ENCODE results near the gene PLEKHM1.
"Not testable (repeated sequence)": the region's sequence is repeated elsewhere in the genome, so short reads cannot be mapped to it uniquely, and the experiment has no call there.

Gene PLEKHM1

DNA sequence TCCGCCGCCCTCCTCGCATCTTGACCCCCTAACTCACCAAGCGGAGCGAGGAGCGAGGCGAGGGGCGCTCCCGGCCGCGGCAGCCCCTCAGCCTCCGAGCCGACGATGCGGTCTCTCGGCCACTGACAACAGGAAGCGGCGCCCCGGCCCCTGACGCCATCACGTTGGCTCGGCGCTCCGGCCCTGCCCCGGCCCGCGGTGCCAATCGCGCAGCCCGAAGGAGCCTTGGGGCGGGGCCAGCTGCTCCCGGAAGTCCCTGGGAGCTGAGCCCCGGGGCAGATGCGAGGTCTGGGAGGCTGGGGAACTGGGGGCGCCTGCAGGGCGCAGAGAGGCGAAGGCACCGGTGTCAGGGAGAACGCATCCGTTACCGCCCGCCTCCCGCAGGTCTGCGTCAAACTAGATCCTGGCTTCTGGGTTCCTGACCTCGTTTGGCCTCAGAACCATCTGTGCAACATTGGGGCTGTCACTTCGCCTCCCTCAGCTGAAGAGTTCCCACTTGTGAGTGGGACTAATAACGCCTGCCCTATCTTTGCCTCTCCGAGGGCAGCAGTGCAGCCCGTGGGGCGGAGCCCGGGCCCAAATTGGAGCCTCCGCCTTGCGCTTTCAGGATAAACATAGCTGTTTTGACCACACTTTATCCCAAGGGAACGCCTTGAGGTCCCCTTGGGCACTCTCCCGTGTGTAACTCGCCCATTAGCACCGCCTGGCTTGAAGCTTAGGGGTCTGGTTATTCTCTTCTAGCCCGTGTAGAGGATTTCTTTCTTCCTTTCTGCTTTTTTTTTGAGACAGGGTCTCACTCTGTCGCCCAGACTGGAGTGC lies at the start of gene PLEKHM1:
Gene PLEKHM1, minus strand, starts transcription at position 107 of the 819 bp plus-strand sequence. CDS start 8,237 bp downstream, outside the sequence.
- peak; percentile 35 to 72 for DNase-seq (ENCODE audit: extremely low read depth in 1 of 2, low read depth in 1 of 2)

DNA sequence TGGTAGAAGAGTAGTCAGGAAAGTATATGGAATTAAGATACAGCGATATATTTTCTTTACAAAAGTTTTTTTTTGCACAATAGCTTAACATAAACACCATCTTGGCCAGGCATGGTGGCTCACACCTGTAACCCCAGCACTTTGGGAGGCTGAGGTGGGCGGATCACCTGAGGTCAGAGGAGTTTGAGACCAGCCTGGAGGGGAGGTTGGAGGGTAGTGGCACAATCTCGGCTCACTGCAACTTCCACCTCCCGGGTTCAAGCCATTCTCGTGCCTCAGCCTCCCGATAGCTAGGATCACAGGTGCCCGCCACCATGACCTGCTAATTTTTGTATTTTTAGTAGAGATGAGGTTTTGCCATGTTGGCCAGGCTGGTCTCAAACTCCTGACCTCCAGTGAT lies 47.6 kb upstream of the PLEKHM1 start:
- not testable (repeated sequence) for DNase-seq (ENCODE audit: extremely low read depth in 1 of 2, low read depth in 1 of 2)

DNA sequence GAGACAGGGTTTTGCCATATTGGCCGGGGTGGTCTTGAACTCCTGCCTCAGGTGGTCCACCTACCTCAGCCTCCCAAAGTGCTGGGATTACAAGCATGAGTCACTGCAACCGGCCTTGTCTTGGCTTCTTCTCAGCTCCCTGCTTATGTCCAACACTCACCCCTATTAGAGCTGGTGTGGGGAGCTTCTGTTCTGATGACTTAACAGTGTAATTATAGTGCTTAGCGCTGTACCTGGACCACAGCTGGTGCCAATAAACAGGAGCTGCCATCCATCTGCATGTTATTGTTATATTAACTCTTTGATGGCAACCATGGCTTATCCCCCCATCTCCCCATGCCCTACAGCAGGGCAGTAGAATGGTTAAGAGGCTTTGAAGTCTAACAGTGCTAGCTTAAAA lies 15.6 kb upstream of the PLEKHM1 start:
- DNase-seq (ENCODE audit: extremely low read depth in 1 of 2, low read depth in 1 of 2) = not testable (repeated sequence)

DNA sequence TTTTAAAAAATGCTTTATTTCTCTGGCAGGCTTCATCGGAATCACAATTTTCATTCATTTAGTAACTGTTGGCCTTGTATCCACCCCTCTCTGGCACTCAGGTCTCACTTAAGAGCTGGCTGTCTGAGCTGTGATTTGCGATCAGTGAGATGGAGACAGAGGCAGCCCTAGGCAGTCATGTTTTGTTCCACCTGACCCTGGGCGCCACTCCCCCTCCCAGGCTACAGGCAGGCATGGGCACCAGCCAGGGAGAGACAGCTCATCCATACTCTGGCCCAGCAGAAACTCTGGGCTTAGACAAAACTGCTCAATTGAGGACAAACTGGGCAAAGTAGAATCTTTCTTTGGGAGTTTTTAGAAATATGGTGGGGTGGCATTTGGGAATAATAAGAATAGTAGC lies 14.7 kb upstream of the PLEKHM1 start:
- DNase-seq (ENCODE audit: extremely low read depth in 1 of 2, low read depth in 1 of 2) = not testable (repeated sequence)

DNA sequence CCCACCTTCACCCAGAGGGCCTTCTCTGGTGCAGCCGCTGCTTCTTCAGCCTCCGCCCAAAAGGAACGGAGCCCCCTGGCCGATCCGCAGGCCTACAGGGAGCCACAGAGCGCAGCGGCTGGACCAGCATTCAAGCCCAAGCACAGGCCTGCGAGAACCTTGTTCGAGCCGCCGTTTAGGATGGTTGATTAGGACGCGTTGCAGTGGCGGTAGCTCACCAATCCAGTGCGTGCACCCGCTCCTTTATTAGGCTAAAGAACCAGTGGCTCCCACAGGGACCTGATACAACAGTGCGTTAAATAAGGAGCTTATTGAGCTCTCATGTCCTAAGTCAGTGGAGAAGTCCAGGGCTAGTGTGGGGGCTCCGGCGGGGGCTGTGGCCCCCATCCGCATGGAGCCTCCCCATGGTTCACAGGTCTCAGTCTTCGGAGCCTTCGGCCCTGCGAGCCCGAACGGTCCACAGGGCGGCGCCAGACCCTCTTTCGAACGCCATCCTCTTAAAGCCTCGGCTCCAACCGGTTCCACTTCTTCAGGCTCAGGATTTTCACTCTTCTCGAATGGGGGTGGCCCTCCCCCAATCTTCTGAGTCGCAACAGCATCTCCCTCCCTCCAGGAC lies 10.7 kb upstream of the PLEKHM1 start:
- not testable (repeated sequence) for DNase-seq (ENCODE audit: extremely low read depth in 1 of 2, low read depth in 1 of 2)

DNA sequence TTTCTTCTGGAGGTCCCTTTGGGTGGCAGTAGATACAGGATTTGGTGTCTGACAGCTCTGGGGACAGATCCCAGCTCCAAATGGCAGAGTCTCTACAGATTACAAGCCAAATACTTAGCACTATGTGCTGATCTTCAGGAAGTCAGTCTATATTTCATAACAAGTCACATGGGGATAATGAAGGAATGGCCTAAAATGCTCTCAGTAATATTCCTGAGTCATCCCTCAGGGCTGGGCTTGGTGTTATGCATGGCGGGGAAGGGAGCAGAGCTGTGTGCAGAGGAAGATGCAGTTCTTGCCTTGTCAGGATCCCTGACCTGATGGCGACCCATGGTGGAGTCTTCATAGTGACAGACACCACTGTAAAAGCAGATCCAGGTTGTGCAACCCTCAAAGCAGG lies 10.0 kb upstream of the PLEKHM1 start:
- not testable (repeated sequence) for DNase-seq (ENCODE audit: extremely low read depth in 1 of 2, low read depth in 1 of 2)

DNA sequence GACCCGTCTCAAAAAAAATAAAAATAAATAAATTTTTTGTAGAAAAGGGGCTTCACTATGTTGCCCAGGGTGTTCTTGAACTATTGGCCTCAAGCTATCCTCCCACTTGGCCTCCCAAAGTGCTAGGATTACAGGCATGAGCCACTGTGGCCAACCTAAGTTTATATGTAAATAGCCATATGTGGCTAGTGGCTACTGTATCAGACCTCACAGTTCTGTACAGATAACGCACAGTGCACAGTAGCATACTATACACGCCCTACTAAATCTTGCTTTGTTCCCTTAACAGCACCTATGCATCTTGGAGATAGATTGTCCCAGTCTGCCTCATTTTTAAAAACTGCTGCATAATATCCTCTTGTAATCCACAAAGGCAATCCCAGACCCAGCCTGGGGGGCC lies 8.7 kb upstream of the PLEKHM1 start:
- not testable (repeated sequence) for DNase-seq (ENCODE audit: extremely low read depth in 1 of 2, low read depth in 1 of 2)

DNA sequence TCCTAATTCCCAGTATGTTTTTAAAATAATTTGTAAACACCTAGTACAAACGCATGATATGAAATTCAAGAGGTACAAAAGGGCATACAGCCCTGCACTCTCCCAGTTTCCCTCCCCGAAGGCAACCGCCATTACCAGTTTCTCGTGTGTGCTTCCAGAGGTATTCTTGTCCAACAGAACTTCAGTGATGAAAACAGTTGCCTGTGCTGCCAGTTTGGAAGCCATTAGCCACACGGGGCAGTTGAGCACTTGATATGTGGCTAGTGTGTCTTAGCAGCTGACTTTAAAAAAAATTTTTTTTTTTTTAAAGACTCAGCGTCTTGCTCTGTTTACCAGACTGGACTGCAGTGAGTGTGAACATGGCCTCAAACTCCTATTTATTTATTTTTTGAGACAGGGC lies 7.9 kb upstream of the PLEKHM1 start:
- DNase-seq (ENCODE audit: extremely low read depth in 1 of 2, low read depth in 1 of 2) = not testable (repeated sequence)

DNA sequence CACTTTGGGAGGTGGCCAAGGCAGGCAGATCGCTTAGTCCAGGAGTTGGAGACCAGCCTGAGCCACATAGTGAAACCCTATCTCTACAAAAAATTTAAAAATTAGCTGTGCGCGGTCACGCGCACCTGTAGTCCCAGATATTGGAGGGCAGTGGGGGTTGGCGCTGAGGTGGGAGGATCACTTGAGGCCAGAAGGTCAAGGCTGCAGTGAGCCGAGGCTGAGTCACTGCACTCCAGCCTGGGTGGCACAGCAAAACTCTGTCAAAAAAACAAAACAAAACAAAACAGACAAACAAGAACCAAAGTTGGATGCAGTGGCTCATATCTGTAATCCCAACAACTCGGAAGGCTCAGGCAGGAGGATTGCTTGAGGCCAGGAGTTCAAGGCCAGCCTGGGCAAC lies 6.9 kb upstream of the PLEKHM1 start:
- not testable (repeated sequence) for DNase-seq (ENCODE audit: extremely low read depth in 1 of 2, low read depth in 1 of 2)

DNA sequence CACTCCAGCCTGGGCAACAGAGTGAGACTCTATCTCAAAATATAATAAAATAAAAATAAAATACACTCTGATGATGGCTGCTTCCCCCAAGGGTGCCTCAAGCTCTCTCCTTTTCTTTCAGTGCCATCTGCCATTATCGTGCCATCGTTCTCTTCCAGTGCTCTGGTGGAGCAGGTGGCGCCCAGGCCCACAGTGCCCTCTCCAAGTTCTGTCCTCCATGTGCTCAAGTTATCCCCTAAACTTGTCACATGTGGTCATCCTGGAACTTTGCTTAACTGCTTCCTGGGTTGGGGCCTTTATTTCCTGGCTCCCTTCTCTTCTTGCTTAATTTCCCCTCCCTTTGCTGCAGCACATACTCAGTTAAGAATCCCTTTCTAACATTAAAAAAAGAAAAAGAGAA lies 6.0 kb upstream of the PLEKHM1 start:
- not testable (repeated sequence) for DNase-seq (ENCODE audit: extremely low read depth in 1 of 2, low read depth in 1 of 2)

DNA sequence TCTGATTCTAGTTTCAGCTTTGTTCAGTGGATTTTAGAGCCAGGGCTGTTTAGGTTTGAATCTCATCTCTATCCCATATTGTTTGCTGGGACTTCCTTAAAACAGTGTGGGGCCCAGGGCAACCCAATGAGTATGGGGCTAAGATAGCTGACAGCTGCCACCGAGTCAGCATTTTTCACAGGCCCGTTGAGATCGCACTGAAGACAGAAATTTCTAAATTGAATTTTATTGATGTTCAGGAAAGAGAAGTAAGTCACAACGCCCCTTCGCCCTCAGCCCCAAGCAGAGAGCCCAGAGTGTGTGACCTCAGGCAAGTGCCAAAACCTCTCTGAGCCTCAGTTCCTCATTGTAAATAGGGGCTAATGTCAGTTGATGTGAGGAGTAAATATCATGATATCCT lies 4.0 kb upstream of the PLEKHM1 start:
- not testable (repeated sequence) for DNase-seq (ENCODE audit: extremely low read depth in 1 of 2, low read depth in 1 of 2)

DNA sequence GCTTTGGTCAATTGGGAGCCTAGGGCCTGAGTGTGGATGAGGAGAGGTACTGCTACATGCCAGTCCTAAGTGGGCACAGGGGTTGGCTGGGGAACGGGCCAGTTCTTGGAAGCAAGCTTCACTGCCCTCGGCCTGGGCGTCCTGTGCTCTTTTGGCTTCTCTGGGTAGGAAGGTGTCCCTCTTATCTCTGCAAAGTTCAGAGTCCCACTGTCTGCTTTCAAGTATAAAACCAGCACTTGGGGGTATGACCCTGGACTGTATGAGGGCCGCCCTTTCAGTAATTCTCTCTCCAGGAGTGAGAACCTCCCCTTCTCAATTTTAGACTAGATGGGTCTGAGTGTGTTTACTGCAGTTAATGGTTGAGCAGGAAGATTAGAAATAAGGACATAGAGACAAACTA lies 1.6 kb upstream of the PLEKHM1 start:
- not testable (repeated sequence) for DNase-seq (ENCODE audit: extremely low read depth in 1 of 2, low read depth in 1 of 2)

DNA sequence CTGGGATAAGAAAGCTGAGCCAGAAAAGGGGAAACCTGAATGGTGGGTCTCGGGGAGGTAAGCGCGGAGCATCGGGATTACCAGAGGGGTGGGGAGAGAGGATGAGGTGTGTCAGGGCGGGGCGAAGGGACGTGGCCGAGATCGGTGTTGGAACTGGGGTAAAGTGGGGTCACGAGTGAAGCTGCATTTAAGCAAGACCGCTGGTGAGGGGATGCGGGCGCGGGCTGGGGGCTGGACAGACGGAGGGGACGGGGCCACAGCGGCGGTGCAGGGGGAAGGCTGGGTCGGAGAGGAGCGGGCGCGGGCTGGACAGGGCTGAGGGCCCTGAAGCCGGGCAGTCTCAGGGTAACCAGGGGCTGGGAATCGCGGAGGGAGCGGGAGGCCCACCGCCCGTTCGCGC lies 323 bp downstream of the PLEKHM1 start:
- DNase-seq (ENCODE audit: extremely low read depth in 1 of 2, low read depth in 1 of 2) = not testable (repeated sequence)

DNA sequence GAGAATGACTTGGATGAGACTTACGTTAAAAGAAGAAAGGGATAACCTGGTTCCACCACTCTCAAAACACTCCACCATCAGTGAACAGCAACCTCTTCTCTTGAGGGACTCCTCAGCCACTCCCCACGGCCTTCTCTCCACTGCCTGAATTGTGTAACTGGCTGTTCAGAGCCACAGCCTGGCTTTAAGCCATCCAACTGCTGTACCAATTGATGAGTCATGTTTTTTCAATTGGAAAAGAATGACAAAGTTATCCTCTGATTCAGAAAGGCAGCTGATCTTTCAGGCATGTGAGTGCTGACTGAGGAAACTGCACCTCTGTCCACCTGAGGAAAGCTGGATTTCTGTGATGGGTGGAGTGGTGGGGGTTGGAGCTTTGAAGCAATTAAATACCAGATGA lies 2.8 kb downstream of the PLEKHM1 start:
- not testable (repeated sequence) for DNase-seq (ENCODE audit: extremely low read depth in 1 of 2, low read depth in 1 of 2)

DNA sequence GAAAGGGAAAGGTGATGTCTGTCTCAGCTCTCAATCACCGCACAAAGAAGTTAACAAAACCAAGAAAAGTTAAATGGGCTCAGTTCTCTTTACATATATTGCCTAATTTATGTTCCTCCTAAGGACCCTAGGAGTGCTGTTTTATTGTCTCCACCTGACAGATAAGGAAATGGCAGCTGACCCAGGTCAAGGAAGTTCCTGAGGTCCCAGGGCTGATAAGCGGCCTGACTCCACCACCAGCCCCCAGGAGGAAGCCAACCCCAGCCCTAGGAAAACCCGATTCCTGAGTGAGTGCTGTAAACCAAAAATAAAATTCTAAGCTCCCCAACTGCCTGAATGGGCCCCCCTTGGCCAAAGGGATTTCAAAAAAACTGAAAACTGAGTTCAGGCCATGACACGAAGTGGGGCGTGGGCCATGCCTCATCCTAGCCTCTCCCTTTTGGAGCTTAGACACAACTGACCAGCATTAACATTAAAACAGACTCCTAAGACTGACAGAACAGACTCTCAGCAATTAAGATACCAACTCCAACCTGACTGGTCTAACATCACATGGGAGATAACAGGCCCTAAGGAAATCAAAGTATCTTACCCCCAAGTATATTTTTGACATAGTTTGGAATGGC lies 6.8 kb downstream of the PLEKHM1 start:
- DNase-seq (ENCODE audit: extremely low read depth in 1 of 2, low read depth in 1 of 2) = not testable (repeated sequence)

DNA sequence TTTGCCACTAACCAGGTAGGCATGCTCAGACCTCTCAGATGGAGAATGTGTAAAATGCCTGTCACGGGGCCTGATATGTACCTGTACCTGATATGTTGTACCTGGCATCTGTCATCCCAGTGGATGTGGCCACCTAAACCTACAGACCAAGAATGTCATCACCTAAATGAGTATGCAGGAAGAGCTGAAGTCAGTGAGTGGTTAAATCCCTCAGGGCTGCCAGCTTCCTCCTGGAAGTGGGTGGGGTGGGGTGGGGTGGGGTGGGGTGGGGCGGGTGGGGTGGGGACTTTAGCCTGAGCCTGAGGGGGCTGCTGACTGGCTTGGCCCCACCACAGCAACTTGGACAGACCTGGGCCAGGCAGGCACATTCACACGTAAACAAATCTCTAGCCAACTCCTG lies 7.3 kb downstream of the PLEKHM1 start:
- DNase-seq (ENCODE audit: extremely low read depth in 1 of 2, low read depth in 1 of 2) = not testable (repeated sequence)

DNA sequence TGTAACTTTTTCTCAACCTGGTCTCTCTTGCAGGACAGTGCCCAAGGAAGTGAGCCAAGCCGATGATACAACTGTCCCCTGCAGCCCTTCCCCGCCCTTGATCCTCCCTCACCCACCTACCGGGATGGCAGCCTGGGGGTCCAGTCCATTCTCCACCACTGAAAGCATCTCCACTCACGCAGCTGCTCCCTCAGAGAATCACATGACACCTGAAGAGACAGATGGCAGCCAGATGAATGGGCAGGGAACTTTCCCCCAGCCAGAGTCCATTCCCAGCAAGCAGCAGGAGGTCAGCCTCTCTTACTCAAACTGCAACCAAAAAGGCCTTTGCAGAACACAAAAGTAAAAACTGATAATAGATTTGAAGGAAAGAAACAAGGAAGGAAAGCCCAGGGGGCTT lies 8.2 kb downstream of the PLEKHM1 start:
- DNase-seq (ENCODE audit: extremely low read depth in 1 of 2, low read depth in 1 of 2) = not testable (repeated sequence)

DNA sequence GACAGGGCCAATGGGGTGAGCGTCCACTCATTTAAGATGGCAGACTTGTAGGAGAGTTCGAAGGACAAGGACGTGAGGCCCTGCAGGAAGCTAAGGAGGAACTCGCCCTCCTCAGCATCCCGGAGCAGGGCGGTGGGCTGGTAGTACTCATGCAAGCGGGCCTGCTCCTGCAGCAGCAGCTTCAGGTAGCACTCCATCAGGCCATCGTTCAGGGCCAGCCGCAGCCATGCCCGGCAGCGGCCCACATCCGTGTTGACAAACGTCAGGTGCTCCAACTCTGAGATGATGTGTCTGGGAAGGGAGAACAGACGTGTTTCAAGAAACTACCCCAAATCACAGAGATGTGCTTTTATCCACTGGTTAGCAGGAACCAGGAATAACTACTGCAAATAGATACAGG lies 15.1 kb downstream of the PLEKHM1 start:
- not testable (repeated sequence) for DNase-seq (ENCODE audit: extremely low read depth in 1 of 2, low read depth in 1 of 2)

DNA sequence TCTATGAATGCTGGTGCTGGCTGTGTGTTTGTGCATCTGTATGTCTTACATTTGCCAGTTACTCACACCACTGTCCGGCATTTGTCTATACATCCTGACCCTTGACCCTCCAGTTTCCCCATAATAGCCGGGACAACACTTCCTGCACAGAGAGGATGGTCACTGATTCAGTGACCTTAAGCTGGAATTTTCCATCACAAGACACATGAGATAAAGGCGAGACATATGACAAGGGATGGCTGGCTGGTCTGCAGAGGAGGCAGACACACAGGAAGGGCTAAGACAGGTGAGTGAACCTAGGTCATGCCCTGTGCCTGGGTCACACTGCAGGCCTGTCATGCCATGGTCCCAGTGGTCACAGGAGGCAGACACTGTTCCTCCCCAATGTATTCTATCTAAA lies 18.3 kb downstream of the PLEKHM1 start:
- not testable (repeated sequence) for DNase-seq (ENCODE audit: extremely low read depth in 1 of 2, low read depth in 1 of 2)

DNA sequence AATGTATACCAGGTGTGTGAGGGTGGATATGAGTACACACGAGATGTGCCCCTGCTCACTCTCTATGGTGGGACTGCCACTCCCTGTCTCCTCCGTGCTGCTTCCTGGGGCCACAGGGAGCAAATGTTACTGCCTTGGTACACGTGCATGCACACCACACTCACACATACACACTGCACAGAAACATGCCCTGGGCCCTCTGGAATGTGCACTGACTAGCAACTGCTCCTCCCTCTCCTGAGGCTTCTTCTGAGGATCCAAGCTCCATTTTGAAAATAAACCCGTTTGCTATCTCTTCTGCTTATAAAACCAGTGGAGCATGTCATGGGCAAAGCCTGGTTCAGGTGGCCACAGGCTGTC lies 21.3 kb downstream of the PLEKHM1 start:
- DNase-seq (ENCODE audit: extremely low read depth in 1 of 2, low read depth in 1 of 2) = not testable (repeated sequence)

DNA sequence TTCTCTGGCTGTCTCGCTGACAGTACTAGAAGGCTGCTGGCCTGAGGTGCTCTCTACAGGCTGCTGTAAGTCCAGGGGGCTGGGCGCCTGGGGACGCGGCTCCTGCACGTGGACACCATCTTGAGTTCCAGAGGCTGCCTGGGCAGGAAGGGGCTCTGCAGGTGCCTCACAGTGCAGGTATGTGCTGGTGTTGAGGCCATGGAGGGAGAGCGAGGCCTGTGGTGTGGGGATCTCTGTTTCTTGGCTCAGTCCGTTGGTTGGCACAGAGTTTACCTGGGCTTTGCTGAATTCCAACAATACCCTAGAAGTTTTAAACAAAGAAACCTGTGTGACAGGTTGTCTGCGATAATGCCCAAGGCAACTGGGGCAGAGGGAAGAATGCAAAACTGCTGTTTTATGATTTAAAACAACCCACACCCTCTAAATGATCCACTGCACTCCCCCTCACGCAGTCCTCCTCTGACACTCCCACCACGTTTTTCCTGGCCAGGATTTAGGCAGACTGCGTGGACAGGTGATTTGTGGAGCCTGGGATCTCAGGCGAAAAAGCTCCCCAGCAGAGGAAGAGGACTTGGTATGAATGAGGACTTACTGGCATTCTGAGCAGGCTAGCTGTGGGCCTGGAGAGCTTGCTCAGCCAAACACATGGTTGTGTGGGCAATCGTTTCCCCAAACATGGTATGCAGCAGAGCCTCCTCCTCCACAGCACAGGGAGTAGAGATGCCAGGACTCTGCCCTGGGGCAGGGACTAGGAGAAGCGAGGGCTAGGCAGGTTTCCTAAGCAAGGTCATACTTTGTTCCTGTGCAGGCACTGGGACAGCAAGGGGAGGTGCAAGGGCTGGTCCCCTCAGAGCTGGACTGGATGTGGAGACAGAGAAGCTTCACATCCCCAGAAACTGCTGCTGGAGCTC lies 22.0 kb downstream of the PLEKHM1 start:
- not testable (repeated sequence) for DNase-seq (ENCODE audit: extremely low read depth in 1 of 2, low read depth in 1 of 2)
